GM18909 (cell line): ENCODE data around the gene ASPRV1.
"Not testable (repeated sequence)": the region's sequence is repeated elsewhere in the genome, so short reads cannot be mapped to it uniquely, and the experiment has no call there.

Experiments used
- ATAC-seq: cut with Tn5 transposase; IDR thresholded peaks from one replicate; pipeline ENCODE4 v1.9.1; 2021; ENCODE audit warnings: mild to moderate bottlenecking; ENCODE audit not compliant: unreplicated experiment, poor library complexity

Gene ASPRV1

DNA sequence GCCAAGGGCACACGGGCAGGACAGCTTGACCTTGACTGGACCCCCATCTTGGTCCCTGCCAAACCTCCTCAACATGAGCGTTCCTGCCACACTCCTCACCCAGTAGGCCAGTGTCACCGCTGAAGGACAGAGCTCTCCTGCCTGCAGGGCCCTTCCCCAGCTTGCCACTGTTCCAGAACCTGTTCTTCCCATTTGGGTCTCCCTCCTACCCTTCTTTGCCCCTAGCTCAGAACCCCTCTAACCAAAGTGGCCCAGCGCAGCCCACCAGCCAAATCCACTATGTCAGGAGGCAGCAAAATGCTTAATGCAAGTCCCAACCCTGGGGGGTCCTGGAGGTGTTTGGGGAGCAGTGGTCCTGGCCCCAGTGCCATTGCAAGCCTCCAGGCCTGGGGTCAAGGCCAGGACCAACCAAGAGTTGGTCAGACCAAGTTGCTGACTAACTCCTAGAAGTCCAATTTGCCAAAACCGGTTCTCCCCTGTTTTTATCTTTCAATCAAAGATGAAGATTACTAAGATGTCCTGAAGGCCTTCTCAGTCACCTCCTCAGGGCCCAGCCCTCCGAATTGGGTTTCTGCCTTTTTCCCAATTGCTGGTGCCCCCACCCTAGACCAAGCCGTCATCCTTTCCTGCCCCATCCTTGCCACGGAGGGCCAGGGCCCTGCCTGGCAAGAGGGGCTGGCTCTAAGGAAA is 4.5 kb upstream of the ASPRV1 start:
- no peak for ATAC-seq

DNA sequence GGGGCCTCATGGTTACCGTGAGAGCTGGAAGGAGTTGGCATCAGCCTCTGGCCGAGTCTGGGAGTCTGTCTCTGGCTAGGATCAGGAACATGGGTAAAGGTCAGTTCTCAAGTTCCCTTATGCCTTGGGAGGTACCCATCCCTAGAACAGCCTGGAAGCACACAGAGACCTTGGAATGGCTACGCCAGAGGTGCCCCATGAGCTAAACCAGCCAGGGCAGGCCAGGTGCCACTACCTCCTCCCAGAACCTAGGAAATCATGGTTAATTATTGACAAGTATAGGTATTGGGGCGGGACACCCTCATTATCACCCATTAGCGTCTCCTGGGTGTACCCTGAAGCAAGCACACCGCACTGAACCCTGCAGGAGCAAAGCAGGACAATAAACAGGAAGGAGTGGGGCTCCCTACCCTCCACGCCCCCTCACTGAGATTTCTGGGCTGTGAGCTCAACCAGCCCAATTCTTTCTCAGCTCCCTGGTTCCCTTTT is 3.0 kb upstream of the ASPRV1 start:
- no peak for ATAC-seq

DNA sequence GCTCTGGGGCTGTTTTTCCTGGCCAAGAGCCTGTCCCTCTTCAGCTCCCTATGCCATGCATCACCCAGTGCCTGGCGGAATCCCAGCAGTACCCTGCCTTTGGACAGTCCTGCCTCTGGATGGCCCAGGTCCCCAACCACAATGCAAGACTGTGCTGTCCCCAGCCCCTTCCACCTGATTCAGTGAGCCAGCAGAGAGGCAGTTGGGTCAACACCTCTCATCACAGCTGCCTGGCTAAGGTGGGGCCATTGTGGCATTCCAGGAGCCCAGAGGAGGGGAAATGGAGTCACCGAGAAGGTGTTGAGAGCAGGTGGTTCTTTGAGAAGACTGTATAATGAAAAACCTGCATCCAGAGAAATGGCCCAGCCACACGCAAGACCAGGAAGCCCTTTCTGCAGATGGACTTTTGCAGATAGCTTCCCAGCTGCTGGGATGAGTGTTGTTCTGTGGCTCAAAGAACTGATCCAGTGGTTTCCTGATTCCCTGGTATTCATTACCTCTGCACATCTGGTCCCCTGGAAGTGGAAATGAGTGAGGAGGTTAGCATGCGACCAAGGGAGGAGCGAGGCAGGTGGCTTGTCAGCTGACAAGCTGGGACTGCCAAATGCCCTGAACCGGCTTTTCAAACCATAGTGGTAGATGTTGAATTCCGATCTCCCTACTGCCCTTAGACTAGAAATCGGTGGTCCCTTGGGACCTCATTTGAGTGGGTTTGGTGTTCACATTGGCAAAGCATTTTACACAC is 1.7 kb upstream of the ASPRV1 start:
- ATAC-seq, result no peak

DNA sequence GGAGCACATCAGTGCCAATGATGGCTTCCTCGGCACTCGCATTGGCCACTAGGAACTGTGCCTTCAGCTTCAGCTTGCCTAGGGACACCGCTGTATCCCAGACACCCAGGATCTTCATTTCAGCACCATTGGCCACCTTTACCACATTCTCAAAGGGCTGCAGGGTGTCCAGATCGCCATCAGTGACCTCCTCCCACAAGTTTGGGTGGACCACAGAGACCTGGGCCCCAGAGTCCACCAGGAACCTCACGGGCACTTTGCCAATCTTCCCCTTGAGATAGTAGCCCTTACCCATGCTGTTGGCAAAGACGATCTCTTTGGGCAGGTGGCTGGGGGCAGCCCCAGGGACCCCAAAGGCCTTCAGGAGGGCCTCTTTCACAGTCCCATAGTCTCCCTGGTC is 610 bp downstream of the ASPRV1 start:
- ATAC-seq, result no peak

DNA sequence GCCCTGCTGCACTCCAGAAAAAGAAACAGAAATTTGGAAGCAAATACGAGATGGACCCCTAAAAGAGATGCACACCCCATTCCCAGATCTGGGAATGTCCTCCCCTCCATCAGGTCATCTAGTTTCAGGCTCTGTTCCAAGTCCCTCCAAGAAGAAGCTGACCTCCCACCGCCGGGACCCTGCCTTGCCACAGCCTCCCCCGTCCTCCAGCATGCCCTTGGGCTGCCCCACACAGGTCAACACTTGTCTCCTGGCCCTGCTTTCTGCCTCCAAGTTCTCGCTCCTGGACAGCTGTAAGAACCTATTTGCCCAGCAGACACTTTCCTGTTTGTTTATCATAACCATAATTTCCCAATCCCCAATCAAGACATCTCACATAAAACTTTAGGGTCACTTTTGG is 2.0 kb downstream of the ASPRV1 start:
- ATAC-seq, result no peak

DNA sequence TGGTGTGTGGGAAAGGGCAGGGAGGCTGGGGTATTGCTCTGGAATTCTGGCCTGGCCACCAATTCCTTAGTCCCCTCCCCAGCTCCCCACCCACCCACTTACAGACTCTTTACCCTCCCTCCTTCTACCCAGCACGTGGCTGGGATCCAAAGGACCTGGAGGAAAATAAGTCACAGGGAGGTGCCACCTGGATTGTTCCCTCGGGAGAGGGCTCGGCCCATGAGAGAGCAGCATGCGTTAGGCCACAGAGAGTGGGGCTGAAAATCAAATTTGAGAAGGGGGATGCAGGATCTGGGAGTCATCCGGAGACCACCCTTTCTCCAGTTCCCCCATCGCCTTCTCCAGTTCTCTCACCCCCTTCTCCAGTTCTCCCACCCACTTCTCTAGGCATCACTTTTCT is 3.0 kb downstream of the ASPRV1 start:
- no peak for ATAC-seq

DNA sequence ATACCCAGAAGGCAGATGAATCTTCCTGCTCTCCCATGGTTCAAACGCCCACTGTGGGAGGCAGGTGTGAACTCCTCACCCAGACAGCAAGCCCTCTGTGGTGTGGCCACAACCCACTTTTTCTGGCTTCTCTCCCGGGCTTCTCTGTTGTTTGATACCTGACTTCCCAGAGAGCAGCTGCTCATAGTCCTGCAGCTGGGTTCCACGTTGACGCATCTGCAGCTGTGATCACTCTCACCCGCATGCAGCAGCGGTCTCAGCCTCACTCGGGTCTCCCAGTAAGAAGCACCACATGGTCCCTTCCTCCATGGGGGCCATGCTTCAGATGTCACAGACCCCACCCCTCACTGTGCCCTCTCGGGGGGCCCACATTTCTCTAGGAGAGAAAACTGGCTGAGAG is 3.5 kb downstream of the ASPRV1 start:
- ATAC-seq, result no peak

DNA sequence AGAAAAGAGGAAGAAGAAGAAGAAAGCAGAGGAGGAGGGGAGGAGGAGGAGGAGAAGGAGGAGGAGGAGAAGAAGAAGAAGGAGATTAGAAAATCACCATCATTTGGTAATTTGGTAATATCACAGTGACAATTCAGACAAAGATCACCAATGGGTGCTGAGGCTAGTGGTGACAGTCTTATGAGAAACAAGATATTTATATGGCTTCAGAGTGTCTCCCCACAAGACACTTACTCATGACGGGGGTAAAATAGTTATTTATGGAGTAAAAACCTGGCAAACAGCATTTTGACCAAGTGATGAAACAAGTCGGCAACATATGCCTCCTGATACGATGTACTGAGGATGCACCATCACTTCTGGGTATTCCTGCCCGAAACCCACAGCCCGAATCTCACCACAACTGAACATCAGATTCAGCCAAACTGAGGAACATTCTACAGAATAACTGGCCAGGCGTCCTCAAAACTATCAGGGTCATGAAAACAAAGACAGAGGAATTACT is 4.9 kb downstream of the ASPRV1 start:
- ATAC-seq, result no peak

DNA sequence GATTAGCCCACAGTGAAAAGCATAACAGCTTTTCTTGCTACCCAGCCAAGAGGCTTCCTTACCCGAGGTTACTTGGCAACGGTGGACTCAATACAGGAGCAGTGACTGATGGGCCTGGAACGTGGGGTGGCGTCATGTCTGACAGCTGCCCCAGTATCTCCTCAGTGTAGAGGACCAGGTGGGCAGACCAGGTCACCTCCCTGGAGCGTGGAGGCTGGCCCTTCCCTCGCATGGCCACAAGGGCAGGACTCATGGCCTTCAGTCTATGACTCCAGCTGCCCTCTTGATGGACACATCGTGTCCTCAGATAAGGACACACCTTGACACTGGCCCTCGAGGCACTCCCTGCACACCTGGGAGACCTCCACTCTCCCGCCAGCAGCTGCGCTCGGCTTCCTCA is 6.4 kb downstream of the ASPRV1 start:
- ATAC-seq, result no peak

DNA sequence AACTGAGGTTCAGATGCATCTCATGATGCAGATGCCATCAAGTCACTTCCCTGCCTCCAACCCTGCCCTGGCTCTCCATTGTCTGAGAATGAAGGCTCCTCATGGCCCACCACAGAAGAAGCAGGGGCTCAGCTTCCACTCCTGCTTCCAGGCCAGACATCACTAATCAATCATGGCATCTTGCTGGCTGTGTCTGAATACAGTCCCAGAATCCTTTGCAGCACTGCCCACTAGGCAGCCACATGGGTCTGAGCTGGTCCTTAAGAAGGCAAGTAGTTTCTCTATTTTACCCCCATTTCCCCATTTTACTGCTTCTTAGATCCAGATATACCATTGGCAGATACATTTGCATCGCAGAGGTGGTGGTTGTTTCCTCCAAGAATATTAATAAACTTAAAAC is 7.3 kb downstream of the ASPRV1 start:
- no peak for ATAC-seq

DNA sequence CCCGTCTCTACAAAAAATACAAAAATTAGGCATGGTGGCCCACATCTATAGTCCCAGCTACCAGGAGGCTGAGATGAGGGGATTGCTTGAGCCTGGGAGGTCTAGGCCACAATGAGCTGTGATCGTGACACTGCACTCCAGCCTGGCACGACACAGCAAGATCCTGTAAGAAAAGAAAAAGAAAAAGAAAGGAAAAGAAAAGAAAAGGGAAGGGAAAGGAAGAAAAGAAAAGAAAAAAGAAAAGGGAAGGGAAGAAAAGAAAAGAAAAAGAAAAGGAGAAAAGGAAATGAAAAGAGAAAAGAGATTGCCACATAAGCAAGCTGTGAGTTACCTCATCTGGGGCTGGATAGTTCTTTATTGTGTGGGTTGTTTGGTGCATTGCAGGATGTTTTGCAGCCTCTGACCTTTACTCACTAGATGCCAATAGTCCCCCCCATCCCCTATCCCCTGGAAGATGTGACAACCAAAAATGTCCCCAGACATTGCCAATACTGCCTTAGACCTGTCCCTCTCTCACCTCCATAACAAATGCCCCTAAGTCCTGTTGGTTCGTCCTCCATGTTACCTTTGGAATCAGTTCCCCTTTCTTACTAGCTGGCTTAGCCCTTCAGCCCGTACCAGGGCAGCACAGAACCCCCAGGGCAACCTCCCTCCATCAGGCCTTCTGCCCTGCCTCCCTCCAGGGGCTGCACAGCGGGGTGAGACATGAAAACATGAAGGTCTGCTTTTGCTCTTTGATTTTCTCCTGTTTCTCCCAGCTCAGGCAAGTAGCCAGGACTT is 8.9 kb downstream of the ASPRV1 start:
- ATAC-seq, result no peak

DNA sequence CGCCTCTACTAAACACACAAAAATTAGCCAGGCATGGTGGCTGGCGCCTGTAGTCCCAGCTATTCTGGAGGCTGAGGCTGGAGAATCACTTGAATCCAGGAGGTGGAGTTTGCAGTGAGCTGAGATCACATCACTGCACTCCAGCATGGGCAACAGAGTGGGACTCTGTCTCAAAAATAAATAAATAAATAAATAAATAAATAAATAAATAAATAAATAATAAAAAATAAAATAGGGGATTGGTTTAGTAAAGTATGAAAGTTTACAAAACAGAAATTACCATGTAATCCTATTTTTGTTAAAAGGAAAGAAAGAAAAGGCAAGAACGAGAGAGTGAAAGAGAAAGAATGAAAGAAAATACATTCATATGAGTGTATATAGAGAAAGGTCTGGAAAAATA is 10.8 kb downstream of the ASPRV1 start:
- ATAC-seq, result not testable (repeated sequence)

DNA sequence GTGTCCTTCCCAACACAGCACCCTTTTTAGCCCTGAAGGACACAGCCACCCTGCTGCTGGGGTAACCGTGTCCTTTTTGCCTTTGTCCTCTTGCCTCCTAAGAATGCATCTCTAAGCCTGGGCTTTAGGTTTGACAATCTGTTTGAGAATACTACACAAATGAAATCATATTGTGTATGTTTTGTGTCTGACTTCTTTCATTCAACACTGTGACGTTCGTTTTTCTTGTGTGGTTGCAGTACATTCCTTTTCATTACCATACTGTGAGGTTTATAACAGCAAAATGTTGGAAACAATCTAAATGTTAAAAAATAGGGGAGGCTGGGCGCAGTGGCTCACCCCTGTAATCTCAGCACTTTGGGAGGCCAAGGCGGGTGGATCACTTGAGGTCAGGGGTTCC is 11.2 kb downstream of the ASPRV1 start:
- ATAC-seq, result no peak

DNA sequence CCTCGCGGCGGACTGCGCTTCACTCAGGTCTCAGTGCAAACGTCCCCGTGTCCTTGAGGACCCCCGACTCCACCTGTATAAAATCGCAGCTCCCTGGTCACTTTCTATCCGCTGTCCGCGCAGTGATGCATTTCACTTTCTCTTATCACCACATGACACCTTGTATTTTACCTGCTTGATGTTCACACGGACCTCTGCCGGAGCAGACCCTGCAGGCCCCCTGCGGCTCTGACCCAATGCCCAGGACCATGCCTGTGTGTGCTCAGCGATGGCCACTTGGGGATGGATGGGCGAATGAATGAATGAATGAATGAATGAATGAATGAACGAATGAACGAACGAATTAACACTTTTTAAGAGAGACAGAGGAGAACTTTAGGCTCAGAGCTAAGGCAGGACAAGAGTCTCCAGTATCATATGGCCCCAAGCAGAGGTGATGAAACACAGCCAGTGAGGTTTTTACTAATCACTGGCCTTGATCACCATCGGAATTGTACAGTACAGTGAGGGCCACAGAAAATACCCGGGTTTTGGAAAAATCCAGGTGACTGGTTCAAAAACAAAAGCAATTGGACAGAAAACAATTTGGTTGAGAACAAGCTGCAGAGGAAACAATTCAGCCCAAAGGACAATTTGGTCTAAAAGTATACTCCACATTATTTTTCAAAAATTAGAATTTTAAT is 12.3 kb downstream of the ASPRV1 start:
- no peak for ATAC-seq

DNA sequence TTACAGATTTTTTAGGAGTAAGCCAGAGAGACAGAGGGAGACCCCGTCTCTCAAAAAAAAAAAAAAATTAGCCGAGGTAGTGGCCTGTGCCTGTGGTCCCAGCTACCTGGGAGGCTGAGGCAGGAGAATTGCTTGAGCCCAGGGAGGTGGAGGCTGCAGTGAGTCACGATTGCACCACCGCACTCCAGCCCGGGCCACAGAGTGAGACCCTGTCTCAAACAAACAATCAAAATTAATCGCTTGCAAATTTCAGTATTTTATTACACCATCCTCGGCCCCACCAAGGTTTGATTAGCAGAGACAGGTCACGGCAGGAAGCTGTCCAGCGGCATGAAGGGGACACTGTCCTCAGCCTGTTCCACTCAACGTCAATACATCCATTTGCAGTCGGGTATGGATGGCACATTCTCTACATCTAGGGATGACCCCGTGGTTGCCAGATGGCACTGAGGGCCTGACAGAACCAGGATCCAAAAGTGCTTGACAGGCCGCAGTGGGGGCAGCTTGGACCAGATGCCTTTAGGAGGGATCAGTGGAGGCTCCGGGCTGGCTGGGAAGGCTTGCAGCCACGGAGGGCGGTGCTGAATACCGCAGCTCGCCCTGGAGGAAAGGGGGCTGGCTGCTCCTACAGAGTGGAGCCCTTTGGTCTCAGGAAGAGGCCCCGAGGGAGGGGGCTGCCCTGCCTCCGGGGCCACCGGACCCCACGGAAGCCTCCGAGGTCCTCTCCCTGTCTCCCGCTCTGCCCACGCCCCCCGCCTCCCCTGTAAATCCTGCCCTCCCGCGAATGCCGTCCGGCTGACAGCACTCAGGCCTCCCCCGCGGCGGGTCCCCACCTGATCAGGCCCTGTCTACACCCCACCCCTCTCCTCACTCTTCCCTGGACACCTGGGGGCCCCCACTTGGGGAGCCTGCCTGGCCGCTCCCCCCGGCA is 13.1 kb downstream of the ASPRV1 start:
- ATAC-seq, result no peak

DNA sequence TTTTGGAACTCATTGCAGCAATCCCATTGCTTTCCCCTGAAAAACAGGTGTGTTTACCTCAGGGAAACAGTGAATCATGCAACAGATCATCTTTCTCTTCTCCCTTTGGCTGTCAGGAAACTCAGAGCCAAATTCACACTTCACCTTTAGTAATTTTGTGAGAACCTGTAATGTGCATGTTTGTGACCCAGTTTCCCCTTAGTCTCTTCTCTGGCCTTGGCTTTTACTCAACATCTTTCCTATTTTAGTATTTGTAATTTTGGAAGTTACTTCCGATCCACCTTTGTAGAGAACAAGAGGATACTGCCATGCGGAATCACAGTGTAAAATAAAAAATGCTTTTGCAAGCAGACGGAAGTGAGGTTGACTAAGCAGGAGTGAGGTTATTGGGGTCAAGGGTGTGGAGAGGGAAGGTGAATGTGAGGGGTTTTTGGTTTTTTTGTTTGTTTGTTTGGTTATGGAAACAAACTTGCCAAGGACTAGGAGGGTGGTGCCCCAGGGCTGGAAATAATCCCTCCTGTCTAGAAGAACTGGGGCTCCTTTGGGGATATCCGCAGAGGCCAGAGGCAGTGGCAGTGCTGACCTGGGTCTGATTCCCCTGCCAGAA is 14.0 kb downstream of the ASPRV1 start:
- ATAC-seq, result no peak

DNA sequence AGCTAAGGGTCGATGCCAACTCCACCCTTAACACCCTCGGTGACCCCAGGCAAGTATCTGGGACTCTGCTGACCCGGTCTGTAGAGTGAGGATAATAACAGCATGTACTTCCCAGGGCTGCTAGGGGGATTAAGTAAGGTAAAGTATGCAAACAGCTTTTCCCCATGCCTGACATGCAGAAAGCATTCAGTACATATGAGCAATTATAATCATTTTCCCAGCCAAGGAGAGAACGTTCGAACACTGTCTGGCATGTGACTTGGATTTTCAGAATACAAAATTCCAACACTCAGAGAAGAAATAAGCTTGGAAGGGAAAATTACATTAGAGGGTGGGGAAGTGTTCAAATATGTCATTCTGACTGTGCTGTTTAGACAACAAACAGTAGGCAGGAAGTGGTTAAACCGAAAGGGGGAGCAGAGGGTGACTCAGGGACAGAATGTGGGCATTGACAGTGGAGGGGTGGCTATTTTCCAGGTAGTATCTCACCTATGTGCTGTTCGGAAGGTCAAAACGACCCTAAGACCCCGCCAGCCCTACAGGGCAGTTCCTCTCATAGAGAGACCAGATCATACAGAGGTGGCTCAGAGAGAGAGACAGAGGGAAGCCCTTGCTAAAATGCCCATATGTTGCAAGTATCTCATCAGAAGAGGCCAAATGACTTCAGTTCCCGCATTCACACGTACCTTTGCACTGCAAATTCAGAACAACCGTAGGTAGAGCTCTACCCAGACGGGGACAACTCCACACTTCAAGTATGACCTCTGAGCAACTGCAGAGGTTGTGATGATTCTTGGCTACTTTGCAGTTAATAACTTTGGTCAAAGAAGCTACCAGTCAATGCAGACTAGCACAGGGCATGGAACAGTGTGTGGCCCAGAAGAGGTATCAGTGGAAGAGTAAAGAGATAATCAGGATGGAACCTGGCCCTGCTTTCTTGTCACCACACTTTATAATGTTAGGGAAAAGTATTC is 14.8 kb downstream of the ASPRV1 start:
- ATAC-seq, result peak; percentile 84

DNA sequence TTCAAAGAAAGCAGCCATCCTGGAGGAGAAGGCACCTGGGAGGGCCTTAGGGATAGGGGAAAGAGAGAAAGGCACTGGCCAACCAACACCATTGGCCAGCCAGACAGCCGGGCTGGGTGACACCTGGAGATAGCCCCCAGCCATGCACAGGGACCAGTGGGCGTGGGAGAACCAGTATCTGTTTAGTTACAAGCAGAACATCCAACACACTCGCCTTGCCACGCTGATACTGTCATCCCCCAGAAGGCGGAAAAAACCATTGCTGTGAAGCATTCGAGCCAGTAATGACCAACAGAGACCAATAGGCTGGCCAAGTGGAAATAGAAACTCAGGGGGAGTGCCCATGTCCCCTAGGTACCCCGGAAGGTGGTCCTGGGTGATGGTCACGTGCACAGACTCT is 15.5 kb downstream of the ASPRV1 start:
- ATAC-seq, result no peak
